Mucosa of stomach (tissue), 1 donor: ENCODE results near the gene ROCK2.

Experiments
- H3K27me3 ChIP-seq: one replicate; pipeline ENCODE4 v1.7.0; 2013; ENCODE audit warnings: mild to moderate bottlenecking, low read length; ENCODE audit not compliant: control insufficient read depth, insufficient read depth
- H3K36me3 ChIP-seq: one replicate; pipeline ENCODE4 v1.7.0; 2013; ENCODE audit warnings: low read length; ENCODE audit not compliant: control insufficient read depth, insufficient read depth
- H3K4me1 ChIP-seq: one replicate; pipeline ENCODE4 v1.7.0; 2013; ENCODE audit warnings: mild to moderate bottlenecking, low read length; ENCODE audit not compliant: control insufficient read depth, insufficient read depth
- H3K4me3 ChIP-seq: one replicate; pipeline ENCODE4 v1.7.0; 2013; ENCODE audit warnings: low read length
- H3K9ac ChIP-seq: one replicate; pipeline ENCODE4 v1.7.0; 2013; ENCODE audit warnings: mild to moderate bottlenecking, low read length, moderate library complexity
- H3K9me3 ChIP-seq: one replicate; pipeline ENCODE4 v1.7.0; 2013; ENCODE audit warnings: mild to moderate bottlenecking, low read length, moderate library complexity; ENCODE audit not compliant: control insufficient read depth
- donor health status: Pancreatic carcinoma.

Gene ROCK2

DNA sequence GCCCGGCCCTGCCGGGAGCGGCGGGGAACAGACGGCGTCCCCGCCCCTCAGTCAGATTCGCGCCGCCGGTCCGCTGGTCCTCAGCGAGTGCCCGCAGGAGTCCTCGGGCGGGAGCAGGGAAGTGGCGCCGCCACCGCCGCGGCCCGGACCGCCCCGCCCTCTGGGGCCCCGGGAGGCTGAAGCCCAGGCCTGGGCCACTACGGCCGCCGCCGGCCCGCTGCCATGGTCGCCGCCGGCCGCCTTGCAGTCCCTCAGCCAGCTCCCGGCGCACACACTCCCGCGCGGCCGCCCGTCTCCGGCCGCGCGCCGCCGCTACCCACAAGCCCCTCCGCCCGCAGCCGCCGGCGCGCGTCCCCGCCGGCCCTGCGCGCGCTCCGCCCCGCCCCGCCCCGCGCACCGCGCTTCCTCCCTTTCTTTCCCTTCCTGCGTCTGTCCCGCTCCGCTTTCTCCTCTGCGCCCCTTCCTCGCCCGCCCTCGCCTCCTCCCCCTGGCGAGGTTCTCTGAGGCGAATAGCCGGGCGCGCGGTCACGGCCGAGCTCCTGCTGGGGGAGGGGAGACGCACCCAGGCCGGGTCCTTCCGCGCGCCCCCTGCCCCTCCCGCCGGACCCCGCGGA, at the start of gene ROCK2:
Gene ROCK2, minus strand, starts transcription at position 295 of the 614 bp plus-strand sequence. CDS start 500 bp downstream, outside the sequence.
- no peaks in the 10 kb centered on the region for H3K27me3 ChIP-seq
- H3K4me3 ChIP-seq, result peak within 1 kb of the TSS; percentile 88
- H3K4me1 ChIP-seq, result peaks cover 18% of the 10 kb centered on the region
- H3K9me3 ChIP-seq, result no peaks in the 10 kb centered on the region
- no peaks in the 10 kb centered on the region for H3K36me3 ChIP-seq
- peak within 1 kb of the TSS; percentile 92 for H3K9ac ChIP-seq

DNA sequence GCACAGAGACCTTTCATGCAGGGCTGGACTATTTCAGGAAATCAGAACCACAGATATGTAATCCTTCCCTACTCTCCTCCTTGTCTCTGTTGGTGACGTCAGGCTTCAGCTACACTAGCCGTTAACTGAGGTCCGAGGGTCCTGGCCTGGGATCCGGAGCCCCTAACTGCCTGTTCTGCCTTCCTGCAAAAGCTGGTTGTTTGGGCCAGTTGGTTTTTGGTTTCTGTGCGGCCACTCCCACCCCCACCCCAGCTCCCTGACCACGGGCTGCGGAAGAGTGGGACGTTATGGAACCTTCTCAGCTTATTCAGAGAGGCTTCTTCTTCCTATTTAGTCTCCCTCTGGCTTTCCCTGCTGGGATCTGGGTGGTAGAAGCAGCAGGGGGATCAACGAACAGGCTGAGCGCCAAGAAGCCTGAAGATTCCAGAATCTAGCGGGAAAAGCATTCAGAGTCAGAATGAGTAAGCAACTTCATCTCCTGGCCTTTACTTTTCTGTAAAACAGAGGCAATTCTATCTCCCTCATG, 49.3 kb upstream of the ROCK2 start:
- Histone ChIP-seq H3K36me3 (no peaks in the 10 kb centered on the region), H3K4me3 (no peak overlapping the region), H3K9me3 (no peaks in the 10 kb centered on the region), H3K4me1 (peaks cover 24% of the 10 kb centered on the region), H3K27me3 (no peaks in the 10 kb centered on the region), H3K9ac (no peak overlapping the region)

DNA sequence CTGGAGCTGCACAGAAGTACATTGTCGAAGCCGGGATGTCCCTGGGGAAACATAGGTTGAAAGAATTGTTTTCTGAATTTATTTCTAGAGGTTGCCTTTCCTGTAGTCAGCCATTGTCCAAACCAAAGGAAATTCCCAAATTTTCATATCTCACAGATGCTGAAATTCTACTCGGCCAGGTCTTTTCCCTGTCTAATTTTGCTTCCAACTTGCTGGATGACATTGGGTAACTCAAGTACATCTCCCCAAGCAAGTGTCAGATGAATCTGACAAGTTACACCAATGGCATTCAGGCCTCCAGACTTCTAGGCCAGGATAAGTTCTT, 47.5 kb upstream of the ROCK2 start:
- Histone ChIP-seq H3K36me3 (no peaks in the 10 kb centered on the region), H3K27me3 (no peaks in the 10 kb centered on the region), H3K4me1 (peaks cover 33% of the 10 kb centered on the region), H3K9ac (no peak overlapping the region), H3K4me3 (no peak overlapping the region), H3K9me3 (no peaks in the 10 kb centered on the region)

DNA sequence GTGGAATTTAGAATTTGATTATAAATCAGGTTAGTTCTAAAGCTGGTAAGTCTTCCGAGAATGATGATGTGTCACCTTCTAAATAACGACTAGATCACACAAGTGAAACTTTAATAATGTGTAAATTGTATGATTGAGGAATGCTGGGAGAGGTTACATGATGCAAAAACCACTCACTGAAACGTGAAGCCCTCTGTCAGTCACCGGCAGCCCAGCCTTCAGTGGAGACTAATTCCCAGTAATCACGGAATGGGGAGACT, 45.9 kb upstream of the ROCK2 start:
- H3K9me3 ChIP-seq, result no peaks in the 10 kb centered on the region
- H3K9ac ChIP-seq, result no peak overlapping the region
- no peak overlapping the region for H3K4me3 ChIP-seq
- peaks cover 47% of the 10 kb centered on the region for H3K4me1 ChIP-seq
- H3K36me3 ChIP-seq, result no peaks in the 10 kb centered on the region
- no peaks in the 10 kb centered on the region for H3K27me3 ChIP-seq

DNA sequence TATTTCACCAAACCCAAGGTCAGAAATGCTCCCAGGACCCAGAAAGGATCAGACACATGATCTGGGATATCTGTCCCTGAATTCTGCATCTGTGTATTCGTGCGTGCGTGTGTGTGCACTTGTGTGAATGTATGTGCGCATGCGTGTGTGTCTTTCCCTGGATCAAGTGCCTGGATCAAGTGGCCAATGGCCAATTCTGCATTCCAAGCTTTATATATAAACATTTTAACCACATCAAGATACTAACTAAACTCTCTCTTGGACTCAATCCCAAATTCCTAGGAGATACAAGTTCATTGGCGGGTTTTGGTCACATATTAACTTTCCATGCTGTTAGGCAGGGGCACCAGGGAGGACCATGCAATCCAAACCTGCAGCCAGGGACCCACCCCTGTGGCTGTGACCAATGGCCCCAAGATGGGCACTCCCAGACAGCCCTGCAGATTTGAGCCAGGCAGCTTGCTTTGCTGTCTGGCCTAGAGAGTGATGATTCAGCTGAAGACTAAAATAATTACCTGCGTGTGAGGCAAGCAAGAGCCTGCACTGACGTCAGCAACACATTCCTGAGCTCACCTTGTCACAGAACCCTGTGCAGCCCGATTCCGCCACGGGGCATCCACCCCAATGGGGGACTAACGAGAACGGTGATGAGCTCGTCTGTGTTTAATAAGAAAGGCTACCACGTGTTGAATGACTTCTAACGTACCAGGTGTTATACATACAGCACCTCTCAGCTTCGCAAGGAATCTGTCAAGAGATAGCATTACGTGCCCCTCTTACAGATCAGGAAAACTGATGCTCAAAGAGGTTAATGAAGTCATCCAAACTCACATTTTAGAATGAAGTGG, 45.3 kb upstream of the ROCK2 start:
- H3K36me3 ChIP-seq, result no peaks in the 10 kb centered on the region
- no peaks in the 10 kb centered on the region for H3K9me3 ChIP-seq
- H3K4me3 ChIP-seq, result no peak overlapping the region
- H3K27me3 ChIP-seq, result no peaks in the 10 kb centered on the region
- H3K9ac ChIP-seq, result no peak overlapping the region
- peaks cover 47% of the 10 kb centered on the region for H3K4me1 ChIP-seq

DNA sequence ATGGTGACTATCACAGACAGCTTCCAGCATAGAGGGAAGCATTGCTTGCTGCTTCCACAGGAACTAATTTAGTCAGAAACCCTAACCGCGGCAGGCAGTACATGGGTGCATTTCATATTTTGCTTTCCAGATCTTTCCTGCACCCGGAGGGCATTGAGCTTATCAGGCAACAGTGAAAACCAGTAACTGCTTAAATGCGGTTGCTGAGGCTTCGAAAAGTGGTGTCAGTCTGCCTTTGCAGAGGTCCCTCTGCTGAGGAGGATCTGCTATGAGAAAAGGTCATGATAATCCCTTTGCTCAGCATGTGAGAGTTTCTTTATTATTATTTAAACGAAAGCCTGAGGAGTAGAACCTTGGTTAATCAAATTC, 44.6 kb upstream of the ROCK2 start:
- Histone ChIP-seq H3K9me3 (no peaks in the 10 kb centered on the region), H3K9ac (no peak overlapping the region), H3K4me1 (peaks cover 47% of the 10 kb centered on the region), H3K36me3 (no peaks in the 10 kb centered on the region), H3K27me3 (no peaks in the 10 kb centered on the region), H3K4me3 (no peak overlapping the region)

DNA sequence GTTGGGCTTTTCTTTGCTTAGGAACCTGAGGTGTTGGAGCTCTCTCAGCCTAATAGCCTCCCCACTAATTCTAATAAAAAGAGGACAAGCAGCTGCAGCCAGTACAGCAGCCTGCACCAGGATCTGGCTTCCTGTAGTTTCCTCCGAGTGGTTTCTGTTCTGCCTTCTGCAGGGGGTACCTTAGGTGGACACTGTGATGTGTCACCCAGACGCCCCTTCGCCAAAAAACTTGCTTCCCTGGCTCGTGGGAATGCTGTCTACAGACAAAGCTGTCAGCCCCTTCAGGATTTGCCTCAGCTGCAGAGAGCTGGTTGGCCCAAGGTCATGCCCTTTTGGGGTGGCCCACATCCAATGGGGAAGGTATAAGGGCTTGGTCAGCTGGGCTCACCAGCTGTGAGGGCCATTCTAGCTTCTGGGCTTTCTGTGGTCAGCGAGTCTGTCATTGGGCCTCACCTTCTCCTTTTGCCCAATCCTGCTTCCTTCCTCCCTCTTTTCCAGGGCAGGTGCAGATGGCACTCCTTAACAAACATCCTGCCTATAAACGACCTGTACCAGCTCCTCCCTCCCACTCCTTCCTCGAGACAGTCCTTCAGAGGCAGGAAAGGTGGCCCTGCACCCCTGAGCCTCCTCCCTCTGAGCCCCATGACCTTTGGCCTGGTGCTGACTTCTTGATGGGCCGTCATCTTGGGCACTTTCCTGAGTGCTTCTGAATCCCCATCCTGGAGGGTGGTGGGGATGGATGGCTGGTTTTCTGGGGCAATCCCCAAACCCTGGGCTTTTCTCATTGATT, 44.0 kb upstream of the ROCK2 start:
- Histone ChIP-seq H3K36me3 (no peaks in the 10 kb centered on the region), H3K27me3 (no peaks in the 10 kb centered on the region), H3K9me3 (no peaks in the 10 kb centered on the region), H3K4me1 (peaks cover 47% of the 10 kb centered on the region), H3K9ac (no peak overlapping the region), H3K4me3 (no peak overlapping the region)

DNA sequence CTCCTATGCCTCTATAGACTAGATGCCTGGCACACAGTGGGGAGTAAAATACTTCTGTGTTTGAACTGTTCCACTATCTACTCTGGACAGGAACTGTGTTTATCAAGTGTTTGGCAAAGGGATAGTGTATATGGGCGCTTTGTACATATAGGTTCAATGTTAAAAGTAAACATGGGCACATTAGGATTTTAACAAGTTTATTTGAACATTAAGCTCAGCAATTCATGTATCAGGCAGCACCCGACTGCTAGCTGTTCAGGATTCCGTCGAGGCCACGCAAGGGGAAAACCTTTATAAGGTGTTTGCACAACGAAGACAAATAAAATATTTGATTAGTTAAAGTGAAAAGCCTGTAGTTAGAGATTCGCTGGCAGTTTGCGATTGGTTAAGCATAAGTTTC, 43.4 kb upstream of the ROCK2 start:
- no peak overlapping the region for H3K9ac ChIP-seq
- no peak overlapping the region for H3K4me3 ChIP-seq
- no peaks in the 10 kb centered on the region for H3K27me3 ChIP-seq
- peaks cover 47% of the 10 kb centered on the region for H3K4me1 ChIP-seq
- no peaks in the 10 kb centered on the region for H3K9me3 ChIP-seq
- H3K36me3 ChIP-seq, result no peaks in the 10 kb centered on the region

DNA sequence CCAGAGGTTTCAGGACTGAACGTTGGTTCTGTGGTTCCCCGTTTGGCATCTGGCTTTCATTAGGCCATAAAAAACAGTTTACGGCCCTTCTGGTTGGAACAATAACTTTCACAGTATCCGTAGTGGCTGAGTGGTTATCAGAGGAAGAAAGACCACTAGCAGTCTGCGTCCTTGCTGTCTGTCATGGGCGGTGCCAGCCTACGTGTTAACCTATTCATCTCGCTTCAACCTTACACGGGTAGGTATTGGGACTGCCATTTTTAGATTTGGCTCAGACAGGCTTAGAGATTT, 42.6 kb upstream of the ROCK2 start:
- Histone ChIP-seq H3K27me3 (no peaks in the 10 kb centered on the region), H3K4me1 (peaks cover 47% of the 10 kb centered on the region), H3K9ac (no peak overlapping the region), H3K4me3 (no peak overlapping the region), H3K36me3 (no peaks in the 10 kb centered on the region), H3K9me3 (no peaks in the 10 kb centered on the region)

DNA sequence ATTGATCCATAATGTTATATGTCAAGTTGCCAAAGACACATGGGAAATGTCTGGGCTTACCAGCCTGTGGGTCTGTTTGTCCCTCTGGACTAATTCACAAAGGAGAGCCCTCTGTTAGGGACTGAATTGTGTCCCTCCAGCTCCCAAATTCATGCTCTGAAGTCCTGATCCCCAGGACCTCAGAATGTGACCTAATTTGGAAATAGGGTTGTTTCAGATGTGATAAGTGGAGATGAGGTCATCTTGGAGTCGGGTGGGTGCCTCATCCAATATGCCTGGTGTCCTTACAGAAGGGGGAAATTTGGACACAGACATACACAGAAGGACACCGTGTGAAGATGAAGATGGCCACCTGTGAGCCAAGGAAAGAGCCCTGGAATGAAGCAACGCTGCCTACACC, 41.4 kb upstream of the ROCK2 start:
- H3K36me3 ChIP-seq, result no peaks in the 10 kb centered on the region
- no peak overlapping the region for H3K4me3 ChIP-seq
- no peak overlapping the region for H3K9ac ChIP-seq
- no peaks in the 10 kb centered on the region for H3K9me3 ChIP-seq
- no peaks in the 10 kb centered on the region for H3K27me3 ChIP-seq
- H3K4me1 ChIP-seq, result peaks cover 47% of the 10 kb centered on the region

DNA sequence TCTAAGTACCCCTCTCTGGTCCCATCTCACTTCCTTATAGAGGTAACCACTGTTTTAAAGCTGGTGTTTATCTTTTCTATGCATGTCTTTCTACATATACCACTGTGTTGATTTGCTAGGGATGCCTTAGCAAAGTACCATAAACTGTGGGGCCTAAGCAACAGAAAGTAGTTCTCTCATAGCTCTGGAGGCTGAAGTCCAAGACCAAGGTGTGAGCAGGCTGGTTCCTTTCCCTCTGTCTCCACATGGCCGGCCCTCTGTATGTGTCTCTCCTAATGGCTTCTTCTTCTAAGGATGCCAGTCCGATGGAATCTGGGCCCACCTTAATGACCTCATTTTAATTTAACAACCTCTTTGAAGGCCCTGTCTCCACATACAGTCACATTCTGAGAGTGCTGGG, 40.8 kb upstream of the ROCK2 start:
- H3K27me3 ChIP-seq, result no peaks in the 10 kb centered on the region
- H3K9me3 ChIP-seq, result no peaks in the 10 kb centered on the region
- no peak overlapping the region for H3K9ac ChIP-seq
- H3K4me3 ChIP-seq, result no peak overlapping the region
- H3K36me3 ChIP-seq, result no peaks in the 10 kb centered on the region
- H3K4me1 ChIP-seq, result peaks cover 44% of the 10 kb centered on the region

DNA sequence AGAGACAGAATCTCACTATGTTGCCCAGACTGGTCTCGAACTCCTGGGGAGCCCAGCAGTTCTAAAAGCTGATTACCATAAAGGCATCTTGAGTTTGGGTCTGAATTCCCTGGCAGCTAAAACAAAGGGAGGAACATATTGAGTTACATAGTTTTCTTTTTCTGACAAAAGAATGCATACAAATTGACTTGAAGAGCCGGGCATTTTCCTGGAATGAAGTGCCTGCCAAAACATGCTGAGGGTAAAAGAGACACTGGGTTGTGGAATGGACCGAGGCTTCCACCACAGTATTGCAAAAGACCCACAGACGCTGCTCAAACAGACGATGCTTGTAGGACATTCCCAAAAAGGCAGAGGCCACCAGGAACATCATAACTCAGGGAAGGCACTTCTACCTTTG, 35.1 kb upstream of the ROCK2 start:
- no peaks in the 10 kb centered on the region for H3K9me3 ChIP-seq
- peaks cover 8% of the 10 kb centered on the region for H3K4me1 ChIP-seq
- H3K4me3 ChIP-seq, result no peak overlapping the region
- H3K36me3 ChIP-seq, result no peaks in the 10 kb centered on the region
- no peak overlapping the region for H3K9ac ChIP-seq
- H3K27me3 ChIP-seq, result no peaks in the 10 kb centered on the region
